G401 (cell line): ENCODE data around the gene PROM2. TPM values are rescaled to one million over a fixed set of nuclear protein-coding genes. Genes with fewer than 3 reads are reported as not detected.
"Not testable (repeated sequence)": the region's sequence is repeated elsewhere in the genome, so short reads cannot be mapped to it uniquely, and the experiment has no call there.

Experiments used
- DNase-seq: peaks from one replicate; pipeline ENCODE4 v3.0.0-alpha.2; 2015; ENCODE audit warnings: low spot score
- in situ Hi-C: cut with HindIII; loops from 2 replicates; pipeline ENCODE4 v1.10.0; 2016; ENCODE audit warnings: low sequenced_read_pairs, mixed read lengths
- total RNA-seq: library from RNA; depleted of rRNA; stranded (reverse); fragments of >200 nt; shearing (Covaris generic); gene quantifications from 2 replicates; pipeline ENCODE4 v1.2.3, GENCODE V29; 2014

The PROM2 gene
- total RNA-seq, 1 experiment from 2014 or later = 0.03 TPM

GRCh38 chr2:95267458-95268210 is 6.6 kb upstream of the PROM2 start:
- no peak for DNase-seq
- in situ Hi-C loops = no loop called here

- in situ Hi-C loops = no loop called here
- DNase-seq = no peak
These were observed 5.8 kb upstream of the PROM2 start for GRCh38 chr2:95268211-95269035.

GRCh38 chr2:95269036-95269680 is 5.1 kb upstream of the PROM2 start:
- in situ Hi-C loops = no loop called here
- no peak for DNase-seq

GRCh38 chr2:95269745-95270144 is 4.5 kb upstream of the PROM2 start:
- DNase-seq, in situ Hi-C loops: not testable (repeated sequence)

GRCh38 chr2:95270541-95271081 is 3.6 kb upstream of the PROM2 start:
- DNase-seq = no peak
- in situ Hi-C loops = no loop called here

GRCh38 chr2:95271381-95271971 is 2.8 kb upstream of the PROM2 start:
- no peak for DNase-seq
- in situ Hi-C loops = no loop called here

- in situ Hi-C loops = no loop called here
- DNase-seq = no peak
These were observed 1.9 kb upstream of the PROM2 start for GRCh38 chr2:95272299-95272751.

GRCh38 chr2:95272781-95273180 is 1.5 kb upstream of the PROM2 start:
- in situ Hi-C loops = no loop called here

GRCh38 chr2:95273566-95274290 is 521 bp upstream of the PROM2 start:
- in situ Hi-C loops = no loop called here
- no peak for DNase-seq

More at GRCh38 chr2:95272781-95273180, 1.5 kb upstream of the PROM2 start:
- no peak for DNase-seq

- DNase-seq = no peak
- in situ Hi-C loops = no loop called here
These were observed 884 bp downstream of the PROM2 start for GRCh38 chr2:95275151-95275515.

- in situ Hi-C loops = no loop called here
- no peak for DNase-seq
These were observed 1.5 kb downstream of the PROM2 start for GRCh38 chr2:95275601-95276243.

GRCh38 chr2:95276244-95276887 is 2.1 kb downstream of the PROM2 start:
- no peak for DNase-seq
- in situ Hi-C loops = no loop called here

- in situ Hi-C loops = no loop called here
- DNase-seq = no peak
These were observed 2.6 kb downstream of the PROM2 start for GRCh38 chr2:95276888-95277245.

- in situ Hi-C loops = no loop called here
- DNase-seq = no peak
These were observed 3.1 kb downstream of the PROM2 start for GRCh38 chr2:95277246-95277906.

- no peak for DNase-seq
- in situ Hi-C loops = no loop called here
These were observed 3.8 kb downstream of the PROM2 start for GRCh38 chr2:95278051-95278471.

- in situ Hi-C loops = no loop called here
These were observed 4.5 kb downstream of the PROM2 start for GRCh38 chr2:95278637-95279225.

GRCh38 chr2:95279435-95280035 is 5.3 kb downstream of the PROM2 start:
- in situ Hi-C loops = no loop called here
- DNase-seq = no peak

More at GRCh38 chr2:95278637-95279225, 4.5 kb downstream of the PROM2 start:
- DNase-seq = no peak
